HL-60 (cell line): ENCODE measurements around the gene GABBR2.

ENCODE experiments used
- DNase-seq, 2 experiments: peaks; one replicate each; pipeline ENCODE4 v3.0.0-alpha.2; 2010 to 2020; ENCODE audit warnings: low read depth in 1 of 2, low spot score in 1 of 2
- H3K27ac ChIP-seq: fragments of 250-450 bp; sonication (Bioruptor Pico); replicated peaks from 2 replicates; pipeline ENCODE4 v1.5.1; 2020; ENCODE audit warnings: mild to moderate bottlenecking, moderate library complexity
- H3K27me3 ChIP-seq: fragments of 250-450 bp; sonication (Bioruptor Pico); 2 replicates; pipeline ENCODE4 v1.5.1; 2021; ENCODE audit warnings: mild to moderate bottlenecking, moderate library complexity; ENCODE audit not compliant: insufficient read depth, poor library complexity, severe bottlenecking
- H3K4me3 ChIP-seq: replicated peaks from 2 replicates; pipeline ENCODE4 v1.5.1; 2011; ENCODE audit warnings: mild to moderate bottlenecking, control low read depth, low read length; ENCODE audit not compliant: insufficient read depth
- GABPA ChIP-seq: IDR thresholded peaks from 2 replicates; pipeline ENCODE4 v1.6.1; 2012; ENCODE audit warnings: low read depth
- POLR2AphosphoS5 ChIP-seq: IDR thresholded peaks from 2 replicates; pipeline ENCODE4 v1.6.1; 2012; ENCODE audit warnings: low read depth
- SPI1 ChIP-seq: IDR thresholded peaks from 2 replicates; pipeline ENCODE4 v1.6.1; 2012; ENCODE audit warnings: low read depth, mild to moderate bottlenecking, borderline replicate concordance
- TF ChIP-seq, protein P1 (sequence below): IDR thresholded peaks from 2 replicates; pipeline ENCODE4 v1.6.1; 2012; ENCODE audit warnings: low read depth; ENCODE audit not compliant: insufficient replicate concordance
- TF ChIP-seq, protein P2 (sequence below): IDR thresholded peaks from one replicate; pipeline ENCODE4 v1.5.1; 2011; ENCODE audit warnings: low read length, control low read depth, inconsistent platforms; ENCODE audit not compliant: insufficient read depth

Gene GABBR2

DNA sequence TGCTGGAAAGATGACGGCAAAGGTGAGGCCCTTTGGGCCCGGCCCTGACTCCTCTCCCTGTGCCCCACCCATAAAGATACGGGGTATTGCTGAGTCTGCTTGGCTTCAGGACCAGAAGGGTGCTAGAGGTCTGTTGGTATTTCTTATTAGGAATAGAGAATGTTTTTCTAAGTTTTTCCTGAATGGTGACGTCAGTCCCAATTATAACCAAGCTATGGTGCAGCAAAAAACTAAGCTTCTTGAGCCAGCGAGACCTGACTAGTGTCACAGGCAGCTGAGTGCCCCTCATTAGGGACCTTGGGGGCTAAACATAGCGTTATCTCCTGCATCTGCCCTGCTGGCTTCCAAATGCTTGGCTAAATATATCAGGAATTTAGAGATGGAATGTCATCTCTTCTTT, 302.3 kb downstream of the GABBR2 start:
- no peak overlapping the region for H3K27ac ChIP-seq
- H3K27me3 ChIP-seq, result peaks cover 3% of the 10 kb centered on the region

GRCh38 chr9:98404237-98404636, 304.5 kb downstream of the GABBR2 start:
- Histone ChIP-seq H3K27me3 (peaks cover 3% of the 10 kb centered on the region), H3K27ac (no peak overlapping the region), H3K4me3 (no peak overlapping the region)
- TF ChIP-seq, protein P1, sequence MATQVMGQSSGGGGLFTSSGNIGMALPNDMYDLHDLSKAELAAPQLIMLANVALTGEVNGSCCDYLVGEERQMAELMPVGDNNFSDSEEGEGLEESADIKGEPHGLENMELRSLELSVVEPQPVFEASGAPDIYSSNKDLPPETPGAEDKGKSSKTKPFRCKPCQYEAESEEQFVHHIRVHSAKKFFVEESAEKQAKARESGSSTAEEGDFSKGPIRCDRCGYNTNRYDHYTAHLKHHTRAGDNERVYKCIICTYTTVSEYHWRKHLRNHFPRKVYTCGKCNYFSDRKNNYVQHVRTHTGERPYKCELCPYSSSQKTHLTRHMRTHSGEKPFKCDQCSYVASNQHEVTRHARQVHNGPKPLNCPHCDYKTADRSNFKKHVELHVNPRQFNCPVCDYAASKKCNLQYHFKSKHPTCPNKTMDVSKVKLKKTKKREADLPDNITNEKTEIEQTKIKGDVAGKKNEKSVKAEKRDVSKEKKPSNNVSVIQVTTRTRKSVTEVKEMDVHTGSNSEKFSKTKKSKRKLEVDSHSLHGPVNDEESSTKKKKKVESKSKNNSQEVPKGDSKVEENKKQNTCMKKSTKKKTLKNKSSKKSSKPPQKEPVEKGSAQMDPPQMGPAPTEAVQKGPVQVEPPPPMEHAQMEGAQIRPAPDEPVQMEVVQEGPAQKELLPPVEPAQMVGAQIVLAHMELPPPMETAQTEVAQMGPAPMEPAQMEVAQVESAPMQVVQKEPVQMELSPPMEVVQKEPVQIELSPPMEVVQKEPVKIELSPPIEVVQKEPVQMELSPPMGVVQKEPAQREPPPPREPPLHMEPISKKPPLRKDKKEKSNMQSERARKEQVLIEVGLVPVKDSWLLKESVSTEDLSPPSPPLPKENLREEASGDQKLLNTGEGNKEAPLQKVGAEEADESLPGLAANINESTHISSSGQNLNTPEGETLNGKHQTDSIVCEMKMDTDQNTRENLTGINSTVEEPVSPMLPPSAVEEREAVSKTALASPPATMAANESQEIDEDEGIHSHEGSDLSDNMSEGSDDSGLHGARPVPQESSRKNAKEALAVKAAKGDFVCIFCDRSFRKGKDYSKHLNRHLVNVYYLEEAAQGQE, result no peak
- TF ChIP-seq GABPA (no peak), POLR2AphosphoS5 (no peak), SPI1 (no peak)
- TF ChIP-seq, protein P2, sequence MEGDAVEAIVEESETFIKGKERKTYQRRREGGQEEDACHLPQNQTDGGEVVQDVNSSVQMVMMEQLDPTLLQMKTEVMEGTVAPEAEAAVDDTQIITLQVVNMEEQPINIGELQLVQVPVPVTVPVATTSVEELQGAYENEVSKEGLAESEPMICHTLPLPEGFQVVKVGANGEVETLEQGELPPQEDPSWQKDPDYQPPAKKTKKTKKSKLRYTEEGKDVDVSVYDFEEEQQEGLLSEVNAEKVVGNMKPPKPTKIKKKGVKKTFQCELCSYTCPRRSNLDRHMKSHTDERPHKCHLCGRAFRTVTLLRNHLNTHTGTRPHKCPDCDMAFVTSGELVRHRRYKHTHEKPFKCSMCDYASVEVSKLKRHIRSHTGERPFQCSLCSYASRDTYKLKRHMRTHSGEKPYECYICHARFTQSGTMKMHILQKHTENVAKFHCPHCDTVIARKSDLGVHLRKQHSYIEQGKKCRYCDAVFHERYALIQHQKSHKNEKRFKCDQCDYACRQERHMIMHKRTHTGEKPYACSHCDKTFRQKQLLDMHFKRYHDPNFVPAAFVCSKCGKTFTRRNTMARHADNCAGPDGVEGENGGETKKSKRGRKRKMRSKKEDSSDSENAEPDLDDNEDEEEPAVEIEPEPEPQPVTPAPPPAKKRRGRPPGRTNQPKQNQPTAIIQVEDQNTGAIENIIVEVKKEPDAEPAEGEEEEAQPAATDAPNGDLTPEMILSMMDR, result no peak
- DNase-seq, result no peak

More for the DNA sequence above, 302.3 kb downstream of the GABBR2 start:
- TF ChIP-seq, protein P1, result no peak
- TF ChIP-seq SPI1, result no peak
- TF ChIP-seq GABPA, result no peak
- no peak for TF ChIP-seq POLR2AphosphoS5
- TF ChIP-seq, protein P2, result no peak
- no peak overlapping the region for H3K4me3 ChIP-seq
- DNase-seq, result no peak

DNA sequence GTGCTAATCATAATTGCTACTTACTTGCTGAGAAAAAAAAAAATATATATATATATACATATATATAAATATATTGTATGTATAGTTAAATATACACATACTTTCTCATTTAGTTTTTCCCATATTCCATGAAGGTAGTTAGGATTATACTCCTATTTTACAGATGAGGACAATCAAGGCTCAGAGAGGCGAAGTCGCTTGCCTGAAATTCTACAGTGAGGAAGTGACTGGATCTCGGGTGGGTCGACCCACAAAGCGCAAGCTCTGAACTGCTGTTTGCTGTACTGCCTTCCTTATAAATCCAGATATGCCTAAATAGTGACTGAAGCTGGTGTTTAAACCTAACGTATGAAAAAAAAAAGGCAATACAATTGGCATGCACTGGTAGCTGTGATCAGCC, 305.0 kb downstream of the GABBR2 start:
- no peak overlapping the region for H3K4me3 ChIP-seq
- H3K27me3 ChIP-seq, result peaks cover 3% of the 10 kb centered on the region
- no peak for DNase-seq
- H3K27ac ChIP-seq, result no peak overlapping the region
- no peak for TF ChIP-seq SPI1
- TF ChIP-seq GABPA, result no peak
- TF ChIP-seq POLR2AphosphoS5, result no peak
- TF ChIP-seq, protein P2, result no peak
- TF ChIP-seq, protein P1, result no peak
